Uterus (tissue), 4 donors: ENCODE data around the gene SERPINC1. TPM values are rescaled to one million over a fixed set of nuclear protein-coding genes. Genes with fewer than 3 reads are reported as not detected.

ENCODE experiments used
- DNase-seq, 2 donors: peaks; one replicate each; pipeline ENCODE4 v3.0.0-alpha.2; 2019 to 2020
- H3K27ac ChIP-seq, 2 donors: fragments of 200-600 bp; sonication (generic); 1 replicate in 1 of 2; 2 replicates in 1 of 2; pipeline ENCODE4 v1.5.1; 2016 to 2018
- H3K27me3 ChIP-seq, 2 donors: fragments of 200-600 bp; sonication (generic); one replicate each; pipeline ENCODE4 v1.5.1; 2018 to 2019; ENCODE audit warnings: control low read depth in 1 of 2
- H3K36me3 ChIP-seq, 2 donors: fragments of 200-600 bp; sonication (generic); one replicate each; pipeline ENCODE4 v1.5.1; 2019; ENCODE audit warnings: control low read depth in 1 of 2
- H3K4me1 ChIP-seq, 2 donors: fragments of 200-600 bp; sonication (generic); one replicate each; pipeline ENCODE4 v1.5.1; 2018 to 2019; ENCODE audit warnings: control low read depth in 1 of 2
- H3K4me3 ChIP-seq, 2 donors: fragments of 200-600 bp; sonication (generic); 1 replicate in 1 of 2; 2 replicates in 1 of 2; pipeline ENCODE4 v1.5.1; 2018 to 2019; ENCODE audit warnings: mild to moderate bottlenecking in 1 of 2
- H3K9me3 ChIP-seq, 2 donors: fragments of 200-600 bp; sonication (generic); one replicate each; pipeline ENCODE4 v1.5.1; 2019; ENCODE audit warnings: control low read depth in 1 of 2
- CTCF ChIP-seq, 4 experiments: fragments of 200-600 bp in 2 of 4; fragments of 450-650 bp in 2 of 4; sonication (generic) in 2 of 4; IDR thresholded peaks; one replicate each; pipeline ENCODE4 v1.5.1; 2016 to 2019; ENCODE audit warnings: antibody characterized with exemption in 4 of 4, mild to moderate bottlenecking in 2 of 4, moderate library complexity in 1 of 4
- POLR2A ChIP-seq, 2 donors: fragments of 450-650 bp; IDR thresholded peaks; one replicate each; pipeline ENCODE4 v1.6.1; 2016; ENCODE audit warnings: antibody characterized with exemption in 2 of 2, mild to moderate bottlenecking in 1 of 2, moderate library complexity in 1 of 2
- intact Hi-C: fragments of 100-400 bp; cut with DNase I; formaldehyde crosslinking; loops from one replicate; pipeline ENCODE4 v1.15.1; 2023; ENCODE audit warnings: low total_unique reads
- small RNA-seq: library from RNA; depleted of rRNA; stranded (forward); fragments of <200 nt; gene quantifications from one replicate; pipeline ENCODE3, GENCODE V24; 2016
- total RNA-seq, 4 donors: library from RNA; depleted of rRNA in 3 of 4; stranded (reverse); fragments of >200 nt in 3 of 4; gene quantifications; one replicate each; pipeline versions ENCODE4 v1.1.0 to v1.2.4, GENCODE V29; 2014 to 2023
- donor health status: DM: yes; HTN: yes; CAD: no.

SERPINC1 gene
- total RNA-seq, 4 donors from 2014 or later = 1.0 TPM; not detected in 3

- intact Hi-C loops = no loop called here
- no peak overlapping the region for H3K4me3 ChIP-seq
- no peaks in the 10 kb centered on the region for H3K4me1 ChIP-seq
- no peaks in the 10 kb centered on the region for H3K36me3 ChIP-seq
- H3K27me3 ChIP-seq = no peaks in the 10 kb centered on the region
- H3K9me3 ChIP-seq = no peaks in the 10 kb centered on the region
- no peak overlapping the region for H3K27ac ChIP-seq
- TF ChIP-seq CTCF (IDR thresholded peaks at IDR 0.05) (no peak), POLR2A (IDR thresholded peaks at IDR 0.05) (no peak)
- DNase-seq = no peak
These were observed 59.7 kb downstream of the SERPINC1 start for GRCh38 chr1:173857363-173857917.

- no peak for TF ChIP-seq POLR2A (IDR thresholded peaks at IDR 0.05)
- no peak for TF ChIP-seq CTCF (IDR thresholded peaks at IDR 0.05)
- Histone ChIP-seq H3K27ac (no peak overlapping the region), H3K4me3 (no peak overlapping the region), H3K27me3 (no peaks in the 10 kb centered on the region), H3K4me1 (no peaks in the 10 kb centered on the region), H3K9me3 (no peaks in the 10 kb centered on the region), H3K36me3 (no peaks in the 10 kb centered on the region)
- intact Hi-C loops = no loop called here
- DNase-seq = no peak
These were observed 60.2 kb downstream of the SERPINC1 start for GRCh38 chr1:173856903-173857302.

GRCh38 chr1:173856014-173856413, 61.1 kb downstream of the SERPINC1 start:
- no peaks in the 10 kb centered on the region for H3K36me3 ChIP-seq
- intact Hi-C loops = no loop called here
- no peak for TF ChIP-seq CTCF (IDR thresholded peaks at IDR 0.05)
- TF ChIP-seq POLR2A (IDR thresholded peaks at IDR 0.05) = no peak

More at GRCh38 chr1:173856014-173856413, 61.1 kb downstream of the SERPINC1 start:
- Histone ChIP-seq H3K9me3 (no peaks in the 10 kb centered on the region), H3K27me3 (no peaks in the 10 kb centered on the region), H3K4me3 (no peak overlapping the region), H3K4me1 (no peaks in the 10 kb centered on the region), H3K27ac (no peak overlapping the region)
- DNase-seq = no peak

Small RNA genes within 50 kb of the gene (small RNA-seq; reads per million reads assigned to genes)
- gene RNA5SP67 = not detected

Other genes with a start within 250 kb of the SERPINC1 start
- gene ANKRD45, start 247.5 kb downstream of the SERPINC1 start, total RNA-seq = 10 to 100 TPM in 1 of 4 donors, 1 to 10 TPM in 1, under 1 TPM in 1, not detected in 1; 0.51 to 10.2 (median 2.8) TPM
- 10 to 100 TPM in 3 of 4 donors, 1 to 10 TPM in 1; 7.2 to 82.6 (median 51.9) TPM for gene KLHL20, start 202.3 kb downstream of the SERPINC1 start, total RNA-seq
- gene DARS2, start 92.7 kb downstream of the SERPINC1 start, total RNA-seq = 10 to 100 TPM in 3 of 4 donors, 1 to 10 TPM in 1; 4.1 to 20.0 (median 12.7) TPM
- gene CENPL, start 92.4 kb downstream of the SERPINC1 start, total RNA-seq = 10 to 100 TPM in 1 of 4 donors, 1 to 10 TPM in 1, under 1 TPM in 1, not detected in 1; 0.51 to 24.2 (median 4.7) TPM
- 1,000 to 10,000 TPM in 2 of 4 donors, 100 to 1,000 TPM in 2; 566 to 2,222 (median 828) TPM for gene GAS5, start 49.3 kb downstream of the SERPINC1 start, total RNA-seq
- 10 to 100 TPM in 2 of 4 donors, 1 to 10 TPM in 2; 7.1 to 31.3 (median 11.2) TPM for gene ZBTB37, start 48.9 kb downstream of the SERPINC1 start, total RNA-seq
- 10 to 100 TPM; 15.9 to 45.7 (median 32.7) TPM for gene RC3H1, start 105.0 kb upstream of the SERPINC1 start, total RNA-seq
- 10 to 100 TPM; 19.1 to 93.7 (median 35.1) TPM for gene RABGAP1L, start 242.2 kb upstream of the SERPINC1 start, total RNA-seq